Tibial nerve (tissue), 4 donors: ENCODE results near the gene ENOPH1.

ENCODE experiments used
- EP300 ChIP-seq, 2 donors: sonication (generic); formaldehyde crosslinking; IDR thresholded peaks; one replicate each; pipeline ENCODE4 v1.6.1; 2017; ENCODE audit warnings: antibody characterized with exemption in 2 of 2, mild to moderate bottlenecking in 1 of 2
- POLR2A ChIP-seq, 2 donors: fragments of 450-650 bp; IDR thresholded peaks; one replicate each; pipeline ENCODE4 v1.6.1; 2017; ENCODE audit warnings: antibody characterized with exemption in 2 of 2, mild to moderate bottlenecking in 2 of 2, moderate library complexity in 2 of 2
- TF ChIP-seq, protein P1 (sequence below), 5 experiments: fragments of 200-600 bp in 3 of 5; fragments of 450-650 bp in 2 of 5; sonication (generic) in 3 of 5; IDR thresholded peaks; one replicate each; pipeline ENCODE4 v1.5.1; 2016 to 2019; ENCODE audit warnings: antibody characterized with exemption in 5 of 5, mild to moderate bottlenecking in 3 of 5, moderate library complexity in 2 of 5

DNA sequence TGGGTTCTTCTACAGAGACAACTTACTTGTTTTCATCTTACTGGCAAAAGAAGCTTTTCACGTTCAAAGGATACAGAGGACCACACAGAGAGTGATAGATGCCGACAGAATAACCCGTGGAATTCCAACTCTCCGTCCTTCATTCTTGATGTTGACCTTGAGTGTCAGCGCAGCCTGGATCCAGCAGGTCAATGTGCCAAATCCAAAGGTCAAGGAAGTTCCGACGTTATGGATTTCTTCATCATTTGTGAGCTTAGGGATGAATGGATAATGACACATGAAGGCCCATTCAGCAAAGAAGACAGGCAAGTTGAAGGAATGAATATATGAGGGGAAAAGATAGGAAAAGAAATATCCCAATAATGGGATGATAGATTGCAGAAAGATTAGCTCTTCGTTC lies 59.6 kb downstream of the ENOPH1 start:
- TF ChIP-seq EP300 (IDR thresholded peaks at IDR 0.05) (no peak), POLR2A (IDR thresholded peaks at IDR 0.05) (no peak)
- TF ChIP-seq, protein P1, sequence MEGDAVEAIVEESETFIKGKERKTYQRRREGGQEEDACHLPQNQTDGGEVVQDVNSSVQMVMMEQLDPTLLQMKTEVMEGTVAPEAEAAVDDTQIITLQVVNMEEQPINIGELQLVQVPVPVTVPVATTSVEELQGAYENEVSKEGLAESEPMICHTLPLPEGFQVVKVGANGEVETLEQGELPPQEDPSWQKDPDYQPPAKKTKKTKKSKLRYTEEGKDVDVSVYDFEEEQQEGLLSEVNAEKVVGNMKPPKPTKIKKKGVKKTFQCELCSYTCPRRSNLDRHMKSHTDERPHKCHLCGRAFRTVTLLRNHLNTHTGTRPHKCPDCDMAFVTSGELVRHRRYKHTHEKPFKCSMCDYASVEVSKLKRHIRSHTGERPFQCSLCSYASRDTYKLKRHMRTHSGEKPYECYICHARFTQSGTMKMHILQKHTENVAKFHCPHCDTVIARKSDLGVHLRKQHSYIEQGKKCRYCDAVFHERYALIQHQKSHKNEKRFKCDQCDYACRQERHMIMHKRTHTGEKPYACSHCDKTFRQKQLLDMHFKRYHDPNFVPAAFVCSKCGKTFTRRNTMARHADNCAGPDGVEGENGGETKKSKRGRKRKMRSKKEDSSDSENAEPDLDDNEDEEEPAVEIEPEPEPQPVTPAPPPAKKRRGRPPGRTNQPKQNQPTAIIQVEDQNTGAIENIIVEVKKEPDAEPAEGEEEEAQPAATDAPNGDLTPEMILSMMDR (IDR thresholded peaks at IDR 0.05), result no peak
